Activated CD4-positive, alpha-beta T cell treated with anti-CD3 and anti-CD28 coated beads, Interleukin-2, amount 10 ng/mL, durations not matched to agents 7 days and 5 days (primary cell): ENCODE results near the gene IFT74. TPM values are rescaled to one million over a fixed set of nuclear protein-coding genes. Genes with fewer than 3 reads are reported as not detected.

Experiments used
- CTCF ChIA-PET: fragments of 350-600 bp; sonication (Branson Sonifier 250); formaldehyde crosslinking; loops from one replicate; lab custom pipeline; 2021; ENCODE audit warnings: antibody characterized with exemption; lab: Charles Lee
- POLR2A ChIA-PET: fragments of 350-600 bp; sonication (Branson Sonifier 250); formaldehyde crosslinking; loops from one replicate; lab custom pipeline; 2021; ENCODE audit warnings: antibody characterized with exemption; lab: Charles Lee
- DNase-seq: peaks from one replicate; pipeline ENCODE4 v3.0.0-alpha.2; 2020
- H3K27ac Mint-ChIP-seq: one replicate; pipeline ENCODE4 v1.8.0; 2021; ENCODE audit warnings: mild to moderate bottlenecking, moderate library complexity, mixed read lengths
- H3K27me3 Mint-ChIP-seq: one replicate; pipeline ENCODE4 v1.8.0; 2021; ENCODE audit warnings: mixed read lengths
- H3K36me3 Mint-ChIP-seq: one replicate; pipeline ENCODE4 v1.8.0; 2021; ENCODE audit warnings: low read depth, mixed read lengths
- H3K4me1 Mint-ChIP-seq: one replicate; pipeline ENCODE4 v1.8.0; 2021; ENCODE audit warnings: mixed read lengths
- H3K4me3 Mint-ChIP-seq: one replicate; pipeline ENCODE4 v1.8.0; 2021; ENCODE audit warnings: mild to moderate bottlenecking, moderate library complexity, mixed read lengths
- H3K9me3 Mint-ChIP-seq: one replicate; pipeline ENCODE4 v1.8.0; 2021; ENCODE audit warnings: mixed read lengths
- total RNA-seq, 2 experiments: library from RNA; stranded (reverse); gene quantifications; one replicate each; pipeline ENCODE4 v1.2.3, GENCODE V29; 2021

Gene IFT74
- total RNA-seq, 2 experiments from 2014 or later: 7.2 to 7.7 TPM

DNA sequence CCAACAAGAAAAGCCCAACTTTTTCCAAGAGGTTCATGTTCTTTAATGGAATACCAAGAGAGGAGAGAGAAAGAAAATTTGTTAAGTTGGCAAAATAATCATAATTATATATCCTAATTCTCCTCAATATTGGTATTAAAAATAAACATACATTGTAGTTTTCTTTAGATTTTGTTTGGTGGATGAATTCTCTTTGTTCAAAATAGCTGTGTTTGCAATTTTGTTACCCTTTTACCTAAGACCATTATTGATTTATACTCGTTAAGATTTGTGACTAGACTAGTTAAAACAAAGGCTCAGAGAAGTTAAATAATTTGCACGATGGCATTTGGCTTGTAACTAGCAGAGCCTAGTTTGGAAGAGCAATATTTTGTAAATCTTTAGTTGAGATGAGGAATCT is 39.6 kb downstream of the IFT74 start:
- ChIA-PET CTCF (no interaction called here), POLR2A (no interaction called here)
- Mint-ChIP-seq H3K4me3 (no peak overlapping the region), H3K4me1 (no peaks in the 10 kb centered on the region), H3K9me3 (no peaks in the 10 kb centered on the region), H3K27ac (no peak overlapping the region), H3K36me3 (no peaks in the 10 kb centered on the region), H3K27me3 (no peaks in the 10 kb centered on the region)
- DNase-seq: no peak

DNA sequence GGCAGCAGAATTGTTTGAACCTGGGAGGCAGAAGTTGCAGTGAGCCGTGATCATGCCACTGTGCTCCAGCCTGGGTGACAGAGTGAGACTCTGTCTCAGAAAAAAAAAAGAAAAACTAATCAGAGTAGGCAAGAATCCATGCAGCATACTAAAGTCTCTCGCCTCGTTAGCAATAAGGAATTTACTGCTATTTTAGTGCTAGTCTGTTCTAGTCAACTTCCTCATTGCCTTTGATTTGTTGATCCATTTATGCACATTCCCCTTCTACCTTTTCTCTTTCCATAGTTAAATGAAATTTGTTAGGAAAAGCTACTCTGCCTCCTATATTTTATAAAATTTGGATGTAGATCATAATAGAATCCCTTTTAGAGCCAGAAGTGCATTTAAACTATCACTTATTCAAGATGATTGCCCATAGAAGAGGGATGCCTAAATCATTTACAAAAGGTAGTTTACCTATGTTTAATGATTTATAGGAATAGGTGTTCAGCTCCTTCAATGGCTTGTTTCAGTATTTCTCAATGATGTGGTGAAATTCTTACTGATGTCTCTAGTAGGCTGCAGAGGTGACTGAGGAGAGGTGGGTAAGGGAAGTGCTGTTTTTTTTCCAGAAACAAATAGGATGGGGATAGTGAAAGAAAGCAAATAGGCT is 47.3 kb downstream of the IFT74 start:
- no peak for DNase-seq
- POLR2A ChIA-PET: no interaction called here
- H3K27me3 Mint-ChIP-seq: no peaks in the 10 kb centered on the region
- CTCF ChIA-PET: interaction anchor here (0.8 kb wide), 1 partner anchor 15 kb away, joined by 3 read pairs; no protein-coding TSS in a partner anchor
- H3K27ac Mint-ChIP-seq: no peak overlapping the region
- H3K4me3 Mint-ChIP-seq: no peak overlapping the region
- H3K9me3 Mint-ChIP-seq: no peaks in the 10 kb centered on the region
- no peaks in the 10 kb centered on the region for H3K36me3 Mint-ChIP-seq
- no peaks in the 10 kb centered on the region for H3K4me1 Mint-ChIP-seq

DNA sequence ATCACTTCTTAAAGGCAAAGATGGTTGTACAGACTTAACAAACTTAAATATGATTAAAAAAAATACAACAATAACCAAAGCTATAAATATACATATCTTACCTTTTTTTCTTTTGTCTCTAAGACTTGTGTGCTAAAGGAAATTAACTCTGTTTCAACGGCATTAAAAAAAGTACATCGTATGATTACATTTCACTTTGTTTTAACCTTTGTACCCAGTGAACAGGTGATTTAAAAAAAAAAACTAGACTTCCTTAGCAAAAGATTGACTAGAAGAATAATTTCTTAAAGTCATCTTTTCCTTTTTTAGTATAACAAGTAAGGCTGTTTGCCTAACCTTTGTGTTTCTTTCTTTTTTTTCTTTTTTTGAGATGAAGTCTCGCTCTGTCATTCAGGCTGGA is 49.3 kb downstream of the IFT74 start, which contains the start of gene LRRC19:
Gene LRRC19, minus strand, starts transcription at position 182 of the 400 bp plus-strand sequence. CDS start 5,978 bp downstream, outside the sequence.
- CTCF ChIA-PET: interaction anchor here (0.7 kb wide), 1 partner anchor 13 kb away, joined by 3 read pairs; no protein-coding TSS in a partner anchor
- DNase-seq: no peak

DNA sequence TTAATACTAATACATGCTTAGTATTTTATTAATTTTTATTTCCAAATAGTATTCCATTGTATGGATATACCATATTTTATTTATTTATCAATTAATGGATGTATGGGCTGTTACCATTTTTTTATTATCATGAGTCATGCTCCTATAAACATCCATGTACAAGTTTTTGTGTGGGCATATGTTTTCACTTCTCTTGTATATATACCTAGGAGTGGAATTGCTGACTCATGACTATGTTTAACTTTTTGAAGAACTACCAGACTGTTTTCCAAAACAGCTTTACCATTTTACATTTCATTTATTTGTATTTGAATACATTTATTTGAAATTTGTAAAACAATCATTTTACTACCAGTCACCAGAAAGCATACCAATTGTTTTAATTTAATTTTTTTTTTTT is 63.4 kb downstream of the IFT74 start:
- Mint-ChIP-seq H3K4me3 (no peak overlapping the region), H3K36me3 (peaks cover 15% of the 10 kb centered on the region), H3K9me3 (no peaks in the 10 kb centered on the region), H3K4me1 (no peaks in the 10 kb centered on the region), H3K27me3 (no peaks in the 10 kb centered on the region), H3K27ac (no peak overlapping the region)
- ChIA-PET POLR2A (no interaction called here), CTCF (interaction anchor here (1.5 kb wide), 1 partner anchor 14 kb away, joined by 3 read pairs; no protein-coding TSS in a partner anchor)
- no peak for DNase-seq

More for the DNA sequence above, 49.3 kb downstream of the IFT74 start, which contains the start of gene LRRC19:
- no peak within 1 kb of the TSS for H3K27ac Mint-ChIP-seq
- no peaks in the 10 kb centered on the region for H3K36me3 Mint-ChIP-seq
- no peaks in the 10 kb centered on the region for H3K4me1 Mint-ChIP-seq
- POLR2A ChIA-PET: no interaction called here
- no peaks in the 10 kb centered on the region for H3K9me3 Mint-ChIP-seq
- H3K27me3 Mint-ChIP-seq: no peaks in the 10 kb centered on the region
- no peak within 1 kb of the TSS for H3K4me3 Mint-ChIP-seq

DNA sequence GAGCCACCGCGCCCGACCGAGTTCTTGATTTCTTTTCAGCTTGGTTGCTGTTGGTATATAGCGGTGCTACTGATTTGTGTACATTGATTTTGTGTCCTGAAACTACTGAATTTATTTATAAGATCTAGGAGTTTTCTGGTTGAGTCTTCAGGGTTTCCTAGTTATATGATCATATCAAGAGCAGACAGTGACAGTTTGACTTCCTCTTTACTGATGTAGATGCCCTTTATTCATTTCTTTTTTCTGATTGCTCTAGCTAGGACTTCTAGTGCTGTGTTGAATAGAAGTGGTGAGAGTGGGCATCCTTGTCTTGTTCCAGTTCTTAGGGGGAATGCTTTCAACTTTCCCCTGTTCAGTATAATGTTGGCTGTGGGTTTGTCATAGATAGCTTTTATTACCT is 66.7 kb downstream of the IFT74 start:
- CTCF ChIA-PET: no interaction called here
- H3K36me3 Mint-ChIP-seq: peaks cover 16% of the 10 kb centered on the region
- no peak for DNase-seq
- H3K4me1 Mint-ChIP-seq: no peaks in the 10 kb centered on the region
- H3K9me3 Mint-ChIP-seq: no peaks in the 10 kb centered on the region
- H3K27ac Mint-ChIP-seq: no peak overlapping the region
- no peak overlapping the region for H3K4me3 Mint-ChIP-seq
- POLR2A ChIA-PET: no interaction called here
- H3K27me3 Mint-ChIP-seq: peaks cover 1% of the 10 kb centered on the region

DNA sequence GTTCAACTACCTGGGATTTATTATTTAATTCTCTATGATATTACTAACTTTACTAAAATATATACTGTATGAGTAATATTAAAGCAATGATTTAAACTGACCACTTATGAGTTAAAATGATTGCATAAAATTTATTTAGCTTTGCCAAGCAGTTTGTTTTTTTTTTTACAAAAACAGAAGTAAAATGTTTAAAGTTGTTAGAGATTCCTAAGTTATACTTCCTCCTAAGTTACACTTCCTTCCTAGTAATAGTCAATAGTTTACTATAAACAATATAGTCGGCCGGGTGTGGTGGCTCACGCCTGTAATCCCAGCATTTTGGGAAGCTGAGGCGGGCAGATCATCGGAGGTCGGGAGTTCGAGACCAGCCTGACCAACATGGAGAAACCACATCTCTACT is 73.0 kb downstream of the IFT74 start:
- POLR2A ChIA-PET: no interaction called here
- CTCF ChIA-PET: no interaction called here
- no peak for DNase-seq
- Mint-ChIP-seq H3K27ac (no peak overlapping the region), H3K9me3 (no peaks in the 10 kb centered on the region), H3K4me3 (no peak overlapping the region), H3K4me1 (no peaks in the 10 kb centered on the region), H3K27me3 (peaks cover 1% of the 10 kb centered on the region), H3K36me3 (peaks cover 5% of the 10 kb centered on the region)

DNA sequence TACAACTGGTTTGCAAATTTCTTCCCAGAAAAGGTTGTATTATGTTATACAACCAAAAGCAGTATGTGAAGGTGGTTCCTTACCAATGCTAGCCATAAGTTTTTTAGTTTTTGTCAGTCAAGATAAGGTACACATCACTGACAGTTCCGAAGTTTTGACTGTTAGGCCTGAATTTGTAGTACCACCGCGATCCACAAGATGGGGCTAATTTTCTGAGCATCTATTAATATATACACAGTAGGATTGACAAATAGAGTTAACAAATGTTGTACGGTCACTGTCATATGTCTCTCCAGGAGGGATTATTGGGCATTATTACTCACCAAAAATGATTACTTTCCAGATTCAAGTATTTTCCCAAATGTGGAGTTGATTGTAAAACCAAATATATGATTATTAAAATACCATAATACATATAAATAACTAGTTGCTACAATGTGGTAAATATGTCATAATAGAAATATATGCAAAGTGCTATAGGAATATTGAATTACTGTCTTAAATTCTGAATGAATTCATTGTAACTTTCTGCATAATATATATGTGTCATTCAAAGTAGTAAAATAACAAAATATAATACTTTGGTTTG is 77.7 kb downstream of the IFT74 start:
- Mint-ChIP-seq H3K9me3 (no peaks in the 10 kb centered on the region), H3K27ac (no peak overlapping the region), H3K36me3 (no peaks in the 10 kb centered on the region), H3K4me1 (no peaks in the 10 kb centered on the region), H3K27me3 (no peaks in the 10 kb centered on the region), H3K4me3 (no peak overlapping the region)
- peak; percentile 55 for DNase-seq
- ChIA-PET CTCF (interaction anchor here (1.1 kb wide), 1 partner anchor 42 kb away, joined by 3 read pairs; no protein-coding TSS in a partner anchor), POLR2A (no interaction called here)

DNA sequence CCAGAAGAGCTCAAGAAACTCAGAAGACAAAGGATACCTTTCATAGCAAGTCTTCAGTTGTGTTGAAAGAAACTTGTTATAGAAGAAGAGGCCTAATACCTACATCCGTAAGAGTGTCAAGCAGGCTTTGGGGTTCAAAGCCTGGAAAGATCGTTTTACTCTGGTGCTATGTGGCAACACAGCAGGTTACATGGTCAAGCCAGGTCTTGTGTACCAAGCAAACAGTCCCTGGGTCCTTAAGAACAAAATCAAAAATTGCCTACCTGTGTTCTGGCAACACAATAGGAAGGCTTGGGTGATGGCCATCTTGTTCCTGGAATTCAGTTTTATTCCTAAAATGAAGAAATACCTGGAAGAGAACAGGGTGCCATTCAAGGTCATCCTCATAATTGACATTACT is 81.3 kb downstream of the IFT74 start:
- no peak overlapping the region for H3K27ac Mint-ChIP-seq
- DNase-seq: no peak
- H3K27me3 Mint-ChIP-seq: no peaks in the 10 kb centered on the region
- H3K4me1 Mint-ChIP-seq: no peaks in the 10 kb centered on the region
- CTCF ChIA-PET: no interaction called here
- H3K36me3 Mint-ChIP-seq: no peaks in the 10 kb centered on the region
- no peaks in the 10 kb centered on the region for H3K9me3 Mint-ChIP-seq
- no peak overlapping the region for H3K4me3 Mint-ChIP-seq
- POLR2A ChIA-PET: no interaction called here

DNA sequence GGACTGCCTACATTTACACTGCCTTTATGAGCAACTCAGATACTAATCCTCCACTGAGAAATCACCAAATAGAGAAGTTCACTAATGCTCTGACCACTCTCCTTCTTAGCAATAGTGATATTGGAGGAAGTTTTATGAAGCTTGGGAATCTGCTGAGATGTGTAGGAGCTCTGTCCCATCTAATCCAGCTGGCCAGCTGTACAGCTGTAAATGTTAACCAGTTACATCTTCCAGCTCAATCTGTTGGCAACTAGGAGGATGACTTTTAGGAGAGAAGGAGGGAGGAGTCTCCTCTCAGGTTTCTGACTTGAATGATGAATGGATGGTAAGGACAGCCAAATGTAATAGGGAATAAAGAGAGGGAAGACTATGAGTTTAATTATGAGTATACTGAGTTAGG is 85.5 kb downstream of the IFT74 start:
- H3K9me3 Mint-ChIP-seq: no peaks in the 10 kb centered on the region
- no peak overlapping the region for H3K27ac Mint-ChIP-seq
- no peak overlapping the region for H3K4me3 Mint-ChIP-seq
- POLR2A ChIA-PET: no interaction called here
- no peaks in the 10 kb centered on the region for H3K27me3 Mint-ChIP-seq
- no peak for DNase-seq
- H3K36me3 Mint-ChIP-seq: no peaks in the 10 kb centered on the region
- H3K4me1 Mint-ChIP-seq: no peaks in the 10 kb centered on the region
- CTCF ChIA-PET: no interaction called here

DNA sequence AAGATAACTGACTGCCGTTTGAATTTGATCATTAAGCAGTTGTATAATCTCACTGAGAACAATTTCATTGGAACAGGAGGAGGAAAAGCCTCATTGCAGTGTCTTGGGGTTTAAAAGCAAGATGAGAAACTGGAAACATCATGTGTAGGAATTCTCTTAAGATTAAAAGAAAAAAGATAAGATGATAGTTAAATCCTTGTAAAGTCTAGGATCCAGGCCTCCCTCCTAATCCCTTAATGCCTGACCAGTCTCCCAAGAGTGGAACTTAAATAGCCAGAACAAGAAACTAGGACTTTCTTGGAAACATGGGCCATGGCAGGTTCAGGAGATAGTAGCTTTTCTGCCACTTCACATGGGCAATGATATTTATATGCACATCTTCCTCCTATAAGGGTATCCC is 86.3 kb downstream of the IFT74 start:
- ChIA-PET POLR2A (no interaction called here), CTCF (interaction anchor here (1.1 kb wide), 1 partner anchor 846 kb away, joined by 3 read pairs; no protein-coding TSS in a partner anchor)
- no peak overlapping the region for H3K27ac Mint-ChIP-seq
- H3K4me1 Mint-ChIP-seq: no peaks in the 10 kb centered on the region
- no peaks in the 10 kb centered on the region for H3K36me3 Mint-ChIP-seq
- no peak overlapping the region for H3K4me3 Mint-ChIP-seq
- no peaks in the 10 kb centered on the region for H3K9me3 Mint-ChIP-seq
- DNase-seq: no peak
- no peaks in the 10 kb centered on the region for H3K27me3 Mint-ChIP-seq

DNA sequence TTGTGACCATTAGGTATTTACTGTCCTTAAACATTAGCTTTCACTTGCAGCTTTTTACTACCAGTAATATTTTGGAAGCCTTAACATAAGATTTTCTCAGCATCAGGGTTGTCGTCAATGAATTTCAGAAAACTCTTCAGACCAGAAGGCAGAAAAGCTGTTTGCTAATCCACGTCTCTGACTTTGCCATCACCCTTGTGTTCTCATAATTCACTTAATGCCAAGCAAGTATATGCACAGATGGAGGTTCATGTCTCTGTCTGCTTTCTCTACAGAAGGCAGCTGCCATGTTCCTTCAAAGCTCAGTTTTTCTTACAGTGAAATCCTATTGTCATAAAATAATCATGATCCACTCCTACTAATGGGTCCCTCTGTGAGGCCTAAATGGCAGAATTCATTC is 87.0 kb downstream of the IFT74 start:
- Mint-ChIP-seq H3K27ac (no peak overlapping the region), H3K4me1 (no peaks in the 10 kb centered on the region), H3K9me3 (no peaks in the 10 kb centered on the region), H3K27me3 (no peaks in the 10 kb centered on the region), H3K36me3 (no peaks in the 10 kb centered on the region), H3K4me3 (no peak overlapping the region)
- CTCF ChIA-PET: interaction anchor here (0.6 to 1.1 kb wide), 2 partner anchors 44 to 846 kb away, joined by 3 to 4 read pairs; no protein-coding TSS in a partner anchor
- POLR2A ChIA-PET: no interaction called here
- DNase-seq: no peak

DNA sequence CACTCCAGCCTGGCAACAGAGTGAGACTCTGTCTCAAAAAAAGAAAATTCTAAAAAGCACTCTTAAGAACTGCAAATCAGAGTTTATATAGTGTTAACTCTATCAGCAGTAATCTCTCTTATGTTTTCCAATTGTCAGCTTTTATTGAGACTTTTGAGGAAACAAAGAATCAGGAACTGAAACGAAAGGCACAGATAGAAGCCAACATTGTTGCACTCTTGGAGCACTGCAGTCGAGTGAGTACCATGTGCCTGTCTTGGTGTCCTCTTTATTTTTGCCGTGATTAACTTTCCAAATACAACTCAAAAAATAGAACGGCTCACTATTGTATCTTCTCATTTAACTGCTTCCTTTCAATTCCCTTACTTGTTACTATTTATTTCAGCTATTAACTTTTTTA is 90.9 kb downstream of the IFT74 start:
- Mint-ChIP-seq H3K9me3 (no peaks in the 10 kb centered on the region), H3K4me3 (no peak overlapping the region), H3K36me3 (no peaks in the 10 kb centered on the region), H3K27ac (no peak overlapping the region), H3K27me3 (no peaks in the 10 kb centered on the region), H3K4me1 (no peaks in the 10 kb centered on the region)
- no peak for DNase-seq
- ChIA-PET CTCF (no interaction called here), POLR2A (no interaction called here)

DNA sequence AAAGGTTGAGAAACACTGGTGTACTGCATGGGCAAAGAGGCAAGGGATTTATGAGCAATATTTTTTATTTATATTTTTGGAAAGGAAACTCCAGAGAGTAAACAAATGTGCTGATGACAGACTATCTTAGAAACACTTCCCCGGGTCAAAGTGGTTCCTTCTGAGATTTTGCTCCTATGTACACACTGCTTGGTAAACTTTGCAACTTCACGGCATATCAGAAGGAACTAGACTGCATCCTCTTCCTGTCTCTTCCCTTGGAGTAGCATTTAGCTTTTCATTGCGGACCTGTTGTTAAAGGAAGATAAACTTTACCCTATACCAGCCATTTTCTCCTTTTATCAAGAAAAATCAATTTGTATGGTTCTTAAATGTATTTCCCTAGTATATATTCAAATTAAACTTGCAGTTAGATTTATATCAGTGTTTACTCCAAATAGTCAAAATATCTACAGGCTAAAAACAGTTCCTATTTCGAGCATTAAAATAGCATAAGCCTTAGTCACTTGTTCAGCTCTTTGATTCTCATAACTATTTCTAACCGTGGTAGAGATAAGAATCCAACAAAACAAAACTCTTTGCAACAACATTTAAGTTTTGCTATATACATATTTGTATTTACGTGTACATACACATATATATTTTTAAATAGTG is 97.3 kb downstream of the IFT74 start:
- DNase-seq: no peak
- Mint-ChIP-seq H3K9me3 (no peaks in the 10 kb centered on the region), H3K27me3 (no peaks in the 10 kb centered on the region), H3K36me3 (no peaks in the 10 kb centered on the region), H3K27ac (no peak overlapping the region), H3K4me3 (no peak overlapping the region), H3K4me1 (no peaks in the 10 kb centered on the region)
- ChIA-PET CTCF (no interaction called here), POLR2A (no interaction called here)
